OCI-LY7 (cell line): ENCODE results near the gene ZNF467.

Experiments used
- EZH2phosphoT487 ChIP-seq: fragments of 200-600 bp; sonication (generic); IDR thresholded peaks from 2 replicates; pipeline ENCODE4 v1.6.1; 2018; ENCODE audit warnings: low read depth, borderline replicate concordance, mild to moderate bottlenecking, mixed run types, antibody characterized with exemption, low read length, moderate library complexity, mixed read lengths
- TF ChIP-seq, protein P1 (sequence below): fragments of 200-600 bp; sonication (generic); conservative IDR thresholded peaks from 2 replicates; pipeline ENCODE4 v1.5.1; 2014; ENCODE audit warnings: mild to moderate bottlenecking, antibody characterized with exemption, low read length, moderate library complexity, mixed read lengths

DNA sequence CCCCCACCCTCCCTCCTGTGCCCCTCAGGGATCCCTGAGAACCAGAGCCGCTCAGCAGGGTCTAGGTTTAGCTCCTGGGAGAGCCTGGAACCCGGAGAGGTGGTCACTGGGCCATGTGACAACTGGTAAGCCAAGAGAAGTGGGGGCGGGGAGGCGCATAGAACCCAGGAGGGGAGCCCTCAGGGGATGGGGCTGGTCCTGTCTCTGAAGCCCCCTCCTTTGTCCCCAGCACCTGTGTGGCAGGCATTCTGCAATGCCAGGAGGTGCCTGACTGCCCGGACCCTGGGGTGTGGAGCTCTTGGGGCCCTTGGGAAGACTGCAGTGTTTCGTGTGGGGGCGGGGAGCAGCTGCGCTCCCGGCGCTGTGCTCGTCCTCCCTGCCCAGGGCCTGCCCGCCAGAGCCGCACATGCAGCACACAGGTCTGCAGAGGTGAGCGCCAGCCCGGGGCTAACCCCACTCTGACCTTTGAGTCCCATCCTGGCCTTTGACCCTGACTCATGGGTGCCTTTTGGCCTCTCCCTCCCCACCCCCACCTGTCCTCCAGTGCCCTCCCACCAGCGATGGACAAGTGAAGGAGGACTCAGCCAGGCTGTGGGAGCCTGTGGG, 42.4 kb upstream of the ZNF467 start:
- TF ChIP-seq, protein P1, sequence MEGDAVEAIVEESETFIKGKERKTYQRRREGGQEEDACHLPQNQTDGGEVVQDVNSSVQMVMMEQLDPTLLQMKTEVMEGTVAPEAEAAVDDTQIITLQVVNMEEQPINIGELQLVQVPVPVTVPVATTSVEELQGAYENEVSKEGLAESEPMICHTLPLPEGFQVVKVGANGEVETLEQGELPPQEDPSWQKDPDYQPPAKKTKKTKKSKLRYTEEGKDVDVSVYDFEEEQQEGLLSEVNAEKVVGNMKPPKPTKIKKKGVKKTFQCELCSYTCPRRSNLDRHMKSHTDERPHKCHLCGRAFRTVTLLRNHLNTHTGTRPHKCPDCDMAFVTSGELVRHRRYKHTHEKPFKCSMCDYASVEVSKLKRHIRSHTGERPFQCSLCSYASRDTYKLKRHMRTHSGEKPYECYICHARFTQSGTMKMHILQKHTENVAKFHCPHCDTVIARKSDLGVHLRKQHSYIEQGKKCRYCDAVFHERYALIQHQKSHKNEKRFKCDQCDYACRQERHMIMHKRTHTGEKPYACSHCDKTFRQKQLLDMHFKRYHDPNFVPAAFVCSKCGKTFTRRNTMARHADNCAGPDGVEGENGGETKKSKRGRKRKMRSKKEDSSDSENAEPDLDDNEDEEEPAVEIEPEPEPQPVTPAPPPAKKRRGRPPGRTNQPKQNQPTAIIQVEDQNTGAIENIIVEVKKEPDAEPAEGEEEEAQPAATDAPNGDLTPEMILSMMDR = no peak
- no peak for TF ChIP-seq EZH2phosphoT487
